Caco-2 (cell line): ENCODE data around the gene HAUS5. TPM values are rescaled to one million over a fixed set of nuclear protein-coding genes. Genes with fewer than 3 reads are reported as not detected.

Source experiments
- BruUV-seq: library from RNA; stranded (reverse); fragments of 400-500 nt; replicated peaks from 2 replicates; lab custom pipeline; 2021; lab: Mats Ljungman, UMichigan
- CTCF ChIA-PET: fragments of 300-600 bp; sonication (Branson Sonifier 250); formaldehyde crosslinking; loops from one replicate; lab custom pipeline; 2022; ENCODE audit warnings: antibody characterized with exemption; lab: Charles Lee
- POLR2A ChIA-PET: fragments of 300-600 bp; sonication (Branson Sonifier 250); formaldehyde crosslinking; loops from one replicate; lab custom pipeline; 2022; ENCODE audit warnings: antibody characterized with exemption; lab: Charles Lee
- DNase-seq, 2 experiments: peaks; one replicate each; pipeline versions ENCODE4 v3.0.0 to v3.0.0-alpha.2; 2020 to 2022
- H3K27me3 ChIP-seq: replicated peaks from 2 replicates; pipeline ENCODE4 v1.6.0; 2011; ENCODE audit warnings: low read length; ENCODE audit not compliant: control insufficient read depth, insufficient read depth
- H3K36me3 ChIP-seq: 2 replicates; pipeline ENCODE4 v1.5.1; 2011; ENCODE audit warnings: low read length; ENCODE audit not compliant: control insufficient read depth, insufficient read depth
- H3K4me1 ChIP-seq: fragments of 250-450 bp; sonication (Bioruptor Pico); 2 replicates; pipeline ENCODE4 v1.5.1; 2020; ENCODE audit warnings: mild to moderate bottlenecking
- H3K4me3 ChIP-seq: 2 replicates; pipeline ENCODE4 v1.5.1; 2011; ENCODE audit warnings: low read depth, mild to moderate bottlenecking, control low read depth, low read length
- H3K9me3 ChIP-seq: fragments of 250-450 bp; sonication (Bioruptor Pico); 2 replicates; pipeline ENCODE4 v1.5.1; 2020; ENCODE audit warnings: mild to moderate bottlenecking, moderate library complexity
- H3K27ac Mint-ChIP-seq: one replicate; pipeline ENCODE4 v1.8.0; 2022; ENCODE audit warnings: mixed read lengths; ENCODE audit not compliant: unreplicated experiment
- H3K27me3 Mint-ChIP-seq: one replicate; pipeline ENCODE4 v1.8.0; 2022; ENCODE audit warnings: mixed read lengths; ENCODE audit not compliant: insufficient read depth, unreplicated experiment
- H3K36me3 Mint-ChIP-seq: one replicate; pipeline ENCODE4 v1.8.0; 2022; ENCODE audit warnings: mild to moderate bottlenecking, mixed read lengths; ENCODE audit not compliant: insufficient read depth, unreplicated experiment
- H3K4me1 Mint-ChIP-seq: one replicate; pipeline ENCODE4 v1.8.0; 2022; ENCODE audit warnings: low read depth, mixed read lengths; ENCODE audit not compliant: unreplicated experiment
- H3K4me3 Mint-ChIP-seq: one replicate; pipeline ENCODE4 v1.8.0; 2022; ENCODE audit warnings: mild to moderate bottlenecking, moderate library complexity, mixed read lengths; ENCODE audit not compliant: unreplicated experiment
- H3K9me3 Mint-ChIP-seq: one replicate; pipeline ENCODE4 v1.8.0; 2022; ENCODE audit warnings: mixed read lengths; ENCODE audit not compliant: unreplicated experiment
- CTCF ChIP-seq, 2 experiments: fragments of 200-600 bp in 1 of 2; IDR thresholded peaks; 1 replicate in 1 of 2; 2 replicates in 1 of 2; pipeline versions ENCODE4 v1.5.1 to v1.8.0; 2011 to 2022; ENCODE audit warnings: antibody characterized with exemption in 1 of 2, control low read depth in 1 of 2, inconsistent platforms in 1 of 2, low read depth in 1 of 2, low read length in 1 of 2, mild to moderate bottlenecking in 1 of 2, moderate library complexity in 1 of 2; ENCODE audit not compliant: insufficient read depth in 1 of 2, severe bottlenecking in 1 of 2, unreplicated experiment in 1 of 2
- intact Hi-C: fragments of 100-400 bp; cut with micrococcal nuclease; formaldehyde crosslinking; loops from one replicate; pipeline ENCODE4 v1.10.0; 2022; ENCODE audit not compliant: unreplicated experiment
- total RNA-seq: library from RNA; stranded (reverse); gene quantifications from 2 replicates; pipeline ENCODE4 v1.2.3, GENCODE V29; 2022

The HAUS5 gene
- total RNA-seq, 1 experiment from 2014 or later, result 27.9 TPM

GRCh38 chr19:35582760-35583159, 29.8 kb upstream of the HAUS5 start:
- CTCF ChIA-PET, result interaction anchor here (0.7 kb wide), 1 partner anchor 165 kb away, joined by 5 read pairs; the partner anchor contains the start of gene LIN37
- H3K9me3 ChIP-seq, result peaks cover 11% of the 10 kb centered on the region
- no peaks in the 10 kb centered on the region for H3K36me3 ChIP-seq
- Mint-ChIP-seq H3K4me1 (no peaks in the 10 kb centered on the region), H3K27me3 (peaks cover 12% of the 10 kb centered on the region), H3K27ac (no peak overlapping the region), H3K9me3 (no peaks in the 10 kb centered on the region), H3K36me3 (no peaks in the 10 kb centered on the region), H3K4me3 (no peak overlapping the region)
- no peaks in the 10 kb centered on the region for H3K4me1 ChIP-seq
- H3K4me3 ChIP-seq, result no peak overlapping the region
- no peak for DNase-seq
- H3K27me3 ChIP-seq, result no peaks in the 10 kb centered on the region
- intact Hi-C loops, result no loop called here
- TF ChIP-seq CTCF (IDR thresholded peaks at IDR 0.05; ENCODE audit: insufficient read depth in 1 of 2, low read depth in 1 of 2, low read length in 1 of 2, severe bottlenecking in 1 of 2, unreplicated experiment in 1 of 2), result no peak
- POLR2A ChIA-PET, result no interaction called here
- BruUV-seq, result no TSS peak

- TF ChIP-seq CTCF (IDR thresholded peaks at IDR 0.05; ENCODE audit: insufficient read depth in 1 of 2, low read depth in 1 of 2, low read length in 1 of 2, severe bottlenecking in 1 of 2, unreplicated experiment in 1 of 2), result no peak
- DNase-seq, result no peak
- ChIA-PET CTCF (no interaction called here), POLR2A (interaction anchor here (0.5 kb wide), 1 partner anchor 9 kb away, joined by 3 read pairs; no protein-coding TSS in a partner anchor)
- BruUV-seq, result no TSS peak
- intact Hi-C loops, result no loop called here
- H3K27me3 Mint-ChIP-seq, result peaks cover 12% of the 10 kb centered on the region
- no peaks in the 10 kb centered on the region for H3K36me3 Mint-ChIP-seq
- Histone ChIP-seq H3K4me3 (no peak within 1 kb of the TSS), H3K36me3 (no peaks in the 10 kb centered on the region), H3K4me1 (no peaks in the 10 kb centered on the region), H3K27me3 (no peaks in the 10 kb centered on the region), H3K9me3 (peaks cover 3% of the 10 kb centered on the region; the same call in 1 of the 2 replicates)
- H3K27ac Mint-ChIP-seq, result no peak within 1 kb of the TSS
- H3K9me3 Mint-ChIP-seq, result no peaks in the 10 kb centered on the region
- no peak within 1 kb of the TSS for H3K4me3 Mint-ChIP-seq
- H3K4me1 Mint-ChIP-seq, result no peaks in the 10 kb centered on the region
Measured at GRCh38 chr19:35585848-35586247, 26.7 kb upstream of the HAUS5 start, which contains the start of gene PMIS2. Gene PMIS2 (plus strand): TSS chr19:35586173. CDS start chr19:35586260, 87 bp downstream.

- no peak overlapping the region for H3K4me3 ChIP-seq
- ChIA-PET POLR2A (no interaction called here), CTCF (no interaction called here)
Measured at GRCh38 chr19:35587321-35587720, 25.2 kb upstream of the HAUS5 start.

More at GRCh38 chr19:35587321-35587720, 25.2 kb upstream of the HAUS5 start:
- intact Hi-C loops, result no loop called here
- no peak for TF ChIP-seq CTCF (IDR thresholded peaks at IDR 0.05; ENCODE audit: insufficient read depth in 1 of 2, low read depth in 1 of 2, low read length in 1 of 2, severe bottlenecking in 1 of 2, unreplicated experiment in 1 of 2)
- Histone ChIP-seq H3K4me1 (no peaks in the 10 kb centered on the region), H3K9me3 (peaks cover 3% of the 10 kb centered on the region; the same call in 1 of the 2 replicates), H3K27me3 (no peaks in the 10 kb centered on the region), H3K36me3 (no peaks in the 10 kb centered on the region)
- no peak overlapping the region for H3K27ac Mint-ChIP-seq
- no peaks in the 10 kb centered on the region for H3K36me3 Mint-ChIP-seq
- DNase-seq, result no peak
- no peaks in the 10 kb centered on the region for H3K4me1 Mint-ChIP-seq
- H3K4me3 Mint-ChIP-seq, result no peak overlapping the region
- no TSS peak for BruUV-seq
- no peaks in the 10 kb centered on the region for H3K9me3 Mint-ChIP-seq
- H3K27me3 Mint-ChIP-seq, result peaks cover 12% of the 10 kb centered on the region
